Omental fat pad (tissue), 4 donors: ENCODE results near the gene UQCC2. TPM values are rescaled to one million over a fixed set of nuclear protein-coding genes. Genes with fewer than 3 reads are reported as not detected.

Source experiments
- ATAC-seq: fragments of 150-250 bp; one replicate; pipeline ENCODE4 v1.9.1; 2016; ENCODE audit warnings: mild to moderate bottlenecking, moderate library complexity; ENCODE audit not compliant: low FRiP score
- DNase-seq: peaks from one replicate; pipeline ENCODE4 v3.0.0-alpha.2; 2019; ENCODE audit warnings: low spot score
- CTCF ChIP-seq, 3 donors: fragments of 450-650 bp; IDR thresholded peaks; one replicate each; pipeline ENCODE4 v1.5.1; 2016 to 2017; ENCODE audit warnings: antibody characterized with exemption in 3 of 3, mild to moderate bottlenecking in 3 of 3, moderate library complexity in 2 of 3
- total RNA-seq, 4 donors: library from RNA; depleted of rRNA; stranded (reverse); fragments of >200 nt; gene quantifications; one replicate each; pipeline ENCODE4 v1.1.0, GENCODE V29; 2016

UQCC2 gene
- total RNA-seq, 4 donors from 2014 or later = 10.4 to 19.6 (median 15.5) TPM

GRCh38 chr6:33731751-33732282, 20.3 kb upstream of the UQCC2 start:
- no peak for TF ChIP-seq CTCF (IDR thresholded peaks at IDR 0.05)

GRCh38 chr6:33731035-33731434, 19.5 kb upstream of the UQCC2 start:
- DNase-seq (no peak), ATAC-seq (no peak)
- TF ChIP-seq CTCF (IDR thresholded peaks at IDR 0.05) = no peak

More at GRCh38 chr6:33731751-33732282, 20.3 kb upstream of the UQCC2 start:
- ATAC-seq = no peak
- DNase-seq = no peak

GRCh38 chr6:33730611-33731010, 19.1 kb upstream of the UQCC2 start:
- no peak for TF ChIP-seq CTCF (IDR thresholded peaks at IDR 0.05)
- DNase-seq (no peak), ATAC-seq (no peak)

- ATAC-seq (no peak), DNase-seq (no peak)
- TF ChIP-seq CTCF (IDR thresholded peaks at IDR 0.05) = no peak
Measured at GRCh38 chr6:33729059-33729458, 17.6 kb upstream of the UQCC2 start.

- ATAC-seq (no peak), DNase-seq (no peak)
- no peak for TF ChIP-seq CTCF (IDR thresholded peaks at IDR 0.05)
Measured at GRCh38 chr6:33728438-33728837, 16.9 kb upstream of the UQCC2 start.

GRCh38 chr6:33727932-33728331, 16.4 kb upstream of the UQCC2 start:
- ATAC-seq (no peak), DNase-seq (no peak)
- TF ChIP-seq CTCF (IDR thresholded peaks at IDR 0.05) = no peak

- TF ChIP-seq CTCF (IDR thresholded peaks at IDR 0.05) = no peak
- ATAC-seq (no peak), DNase-seq (no peak)
Measured at GRCh38 chr6:33727126-33727525, 15.6 kb upstream of the UQCC2 start.
